Stomach (tissue), 9 donors: Measurements from ENCODE around the gene LNPEP. TPM values are rescaled to one million over a fixed set of nuclear protein-coding genes. Genes with fewer than 3 reads are reported as not detected.
"Not testable (repeated sequence)": the region's sequence is repeated elsewhere in the genome, so short reads cannot be mapped to it uniquely, and the experiment has no call there.

Experiments used
- DNase-seq, 2 donors: peaks; one replicate each; pipeline versions ENCODE4 v3.0.0 to v3.0.0-alpha.2; 2013 to 2019
- H3K27ac ChIP-seq, 5 donors: fragments of 200-600 bp in 4 of 5; sonication (generic) in 4 of 5; one replicate each; pipeline ENCODE4 v1.5.1; 2013 to 2019; ENCODE audit warnings: mild to moderate bottlenecking in 1 of 5, moderate library complexity in 1 of 5
- H3K27me3 ChIP-seq, 3 donors: fragments of 200-600 bp; sonication (generic); one replicate each; pipeline ENCODE4 v1.5.1; 2017 to 2019; ENCODE audit warnings: mixed run types in 1 of 3
- H3K36me3 ChIP-seq, 4 donors: fragments of 200-600 bp; sonication (generic); 1 replicate in 3 of 4; 2 replicates in 1 of 4; pipeline ENCODE4 v1.5.1; 2016 to 2019
- H3K4me1 ChIP-seq, 4 donors: fragments of 200-600 bp; sonication (generic); one replicate each; pipeline ENCODE4 v1.5.1; 2016 to 2019
- H3K4me3 ChIP-seq, 4 donors: fragments of 200-600 bp; sonication (generic) in 3 of 4; one replicate each; pipeline ENCODE4 v1.5.1; 2016 to 2019; ENCODE audit warnings: mild to moderate bottlenecking in 1 of 4
- H3K9me3 ChIP-seq, 4 donors: fragments of 200-600 bp; sonication (generic); one replicate each; pipeline ENCODE4 v1.5.1; 2016 to 2019
- EP300 ChIP-seq: sonication (generic); formaldehyde crosslinking; IDR thresholded peaks from one replicate; pipeline ENCODE4 v1.6.1; 2017; ENCODE audit warnings: antibody characterized with exemption
- POLR2A ChIP-seq, 4 donors: fragments of 450-650 bp; IDR thresholded peaks; one replicate each; pipeline ENCODE4 v1.6.1; 2016; ENCODE audit warnings: antibody characterized with exemption in 4 of 4, control low read depth in 2 of 4, mild to moderate bottlenecking in 1 of 4, moderate library complexity in 1 of 4
- POLR2AphosphoS5 ChIP-seq, 3 donors: sonication (generic); formaldehyde crosslinking; IDR thresholded peaks; one replicate each; pipeline ENCODE4 v1.6.1; 2016; ENCODE audit warnings: antibody characterized with exemption in 3 of 3
- WGBS, 5 donors: extraction: QIAGEN DNeasy Blood & Tissue Kit in 3 of 5; methylation state at CpG; one replicate each; pipeline versions ENCODE4 v1.1.5 to v1.1.7; 2013 to 2018; 5-methylcytosine and 5-hydroxymethylcytosine counted together
- intact Hi-C: fragments of 100-400 bp; cut with DNase I; formaldehyde crosslinking; loops from one replicate; pipeline ENCODE4 v1.15.1; 2023; ENCODE audit warnings: low total_unique reads
- polyA plus RNA-seq, 3 donors: library from polyadenylated mRNA; stranded (reverse); fragments of 200-250 nt; gene quantifications; one replicate each; pipeline ENCODE4 v1.2.3, GENCODE V29; 2013
- small RNA-seq, 4 donors: library from RNA; depleted of rRNA; stranded (forward); fragments of <200 nt; gene quantifications; one replicate each; pipeline ENCODE3, GENCODE V24; 2016
- total RNA-seq, 5 donors: library from RNA; depleted of rRNA; stranded (reverse); fragments of >200 nt; gene quantifications; one replicate each; pipeline versions ENCODE4 v1.1.0 to v1.2.3, GENCODE V29; 2014 to 2016
- TF ChIP-seq, protein P1 (sequence below), 7 experiments: fragments of 450-650 bp in 4 of 7; fragments of 200-600 bp in 3 of 7; sonication (generic) in 3 of 7; IDR thresholded peaks; one replicate each; pipeline ENCODE4 v1.5.1; 2016 to 2019; ENCODE audit warnings: antibody characterized with exemption in 7 of 7, control low read depth in 2 of 7, mild to moderate bottlenecking in 1 of 7
- donor health status: healthy with polysubstance abuse.
- donor health status: Bipolar disorder and iron deficiency.
- donor health status: healthy.

LNPEP gene
- total and polyA plus RNA-seq, 8 donors: 2.0 to 160 (median 28.9) TPM

GRCh38 chr5:97077246-97077645 lies 141.4 kb downstream of the LNPEP start:
- DNase-seq: no peak
- Histone ChIP-seq H3K9me3 (no peaks in the 10 kb centered on the region), H3K4me1 (peaks cover 0 to 5% (median 2%) of the 10 kb centered on the region in 4 donors), H3K36me3 (no peaks in the 10 kb centered on the region), H3K27me3 (no peaks in the 10 kb centered on the region), H3K4me3 (no peak overlapping the region), H3K27ac (no peak overlapping the region)
- 78 to 92% (median 88%) methylated on average over 4 of the region's 4 CpGs for WGBS, 5 donors
- intact Hi-C loops: no loop called here
- TF ChIP-seq POLR2AphosphoS5 (IDR thresholded peaks at IDR 0.05) (no peak), EP300 (no peak), POLR2A (IDR thresholded peaks at IDR 0.05) (no peak)
- TF ChIP-seq, protein P1, sequence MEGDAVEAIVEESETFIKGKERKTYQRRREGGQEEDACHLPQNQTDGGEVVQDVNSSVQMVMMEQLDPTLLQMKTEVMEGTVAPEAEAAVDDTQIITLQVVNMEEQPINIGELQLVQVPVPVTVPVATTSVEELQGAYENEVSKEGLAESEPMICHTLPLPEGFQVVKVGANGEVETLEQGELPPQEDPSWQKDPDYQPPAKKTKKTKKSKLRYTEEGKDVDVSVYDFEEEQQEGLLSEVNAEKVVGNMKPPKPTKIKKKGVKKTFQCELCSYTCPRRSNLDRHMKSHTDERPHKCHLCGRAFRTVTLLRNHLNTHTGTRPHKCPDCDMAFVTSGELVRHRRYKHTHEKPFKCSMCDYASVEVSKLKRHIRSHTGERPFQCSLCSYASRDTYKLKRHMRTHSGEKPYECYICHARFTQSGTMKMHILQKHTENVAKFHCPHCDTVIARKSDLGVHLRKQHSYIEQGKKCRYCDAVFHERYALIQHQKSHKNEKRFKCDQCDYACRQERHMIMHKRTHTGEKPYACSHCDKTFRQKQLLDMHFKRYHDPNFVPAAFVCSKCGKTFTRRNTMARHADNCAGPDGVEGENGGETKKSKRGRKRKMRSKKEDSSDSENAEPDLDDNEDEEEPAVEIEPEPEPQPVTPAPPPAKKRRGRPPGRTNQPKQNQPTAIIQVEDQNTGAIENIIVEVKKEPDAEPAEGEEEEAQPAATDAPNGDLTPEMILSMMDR (IDR thresholded peaks at IDR 0.05): no peak

GRCh38 chr5:97078958-97079743 lies 143.3 kb downstream of the LNPEP start:
- Histone ChIP-seq H3K4me3 (no peak overlapping the region), H3K4me1 (peaks cover 0 to 5% (median 2%) of the 10 kb centered on the region in 4 donors), H3K36me3 (no peaks in the 10 kb centered on the region), H3K9me3 (no peaks in the 10 kb centered on the region), H3K27ac (no peak overlapping the region), H3K27me3 (no peaks in the 10 kb centered on the region)
- DNase-seq: peak in 1 of 2 donors; percentile 29
- WGBS, 5 donors: 81 to 89% (median 85%) methylated on average over 4 of the region's 4 CpGs
- intact Hi-C loops: no loop called here
- TF ChIP-seq POLR2AphosphoS5 (IDR thresholded peaks at IDR 0.05) (no peak), POLR2A (IDR thresholded peaks at IDR 0.05) (no peak), EP300 (no peak)
- TF ChIP-seq, protein P1 (IDR thresholded peaks at IDR 0.05): no peak

DNA sequence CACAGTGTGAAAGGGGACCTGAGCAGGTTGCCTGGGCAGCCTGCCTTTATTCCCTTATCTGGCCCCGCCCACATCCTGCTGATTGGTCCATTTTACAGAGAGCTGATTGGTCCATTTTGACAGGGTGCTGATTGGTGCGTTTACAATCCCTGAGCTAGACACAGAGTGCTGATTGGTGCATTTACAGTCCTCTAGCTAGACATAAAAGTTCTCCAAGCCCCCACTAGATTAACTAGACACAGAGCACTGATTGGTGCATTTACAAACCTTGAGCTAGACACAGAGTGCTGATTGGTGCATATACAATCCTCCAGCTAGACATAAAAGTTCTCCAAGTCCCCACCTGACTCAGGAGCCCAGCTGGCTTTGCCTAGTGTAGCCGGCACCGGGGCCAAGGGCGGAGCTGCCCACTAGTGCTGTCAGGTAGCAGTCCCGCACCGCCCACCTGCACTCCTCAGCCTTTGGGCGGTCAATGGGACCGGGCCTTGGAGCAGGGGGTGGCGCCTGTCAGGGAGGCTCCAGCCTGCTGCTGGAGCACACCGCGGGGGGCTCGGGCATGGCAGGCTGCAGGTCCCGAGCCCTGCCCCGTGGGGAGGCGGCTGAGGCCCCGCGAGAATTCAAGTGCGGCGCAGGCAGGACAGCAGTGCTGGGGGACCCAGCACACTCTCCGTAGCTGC lies 149.0 kb downstream of the LNPEP start:
- H3K4me1 ChIP-seq, DNase-seq, H3K4me3 ChIP-seq, H3K36me3 ChIP-seq, H3K27ac ChIP-seq, H3K27me3 ChIP-seq, intact Hi-C loops: not testable (repeated sequence)
- peaks cover 0 to 12% (median 3%) of the 10 kb centered on the region in 4 donors for H3K9me3 ChIP-seq
- 90 to 98% (median 94%) methylated on average over 6 to 21 of the region's 21 CpGs for WGBS, 5 donors

DNA sequence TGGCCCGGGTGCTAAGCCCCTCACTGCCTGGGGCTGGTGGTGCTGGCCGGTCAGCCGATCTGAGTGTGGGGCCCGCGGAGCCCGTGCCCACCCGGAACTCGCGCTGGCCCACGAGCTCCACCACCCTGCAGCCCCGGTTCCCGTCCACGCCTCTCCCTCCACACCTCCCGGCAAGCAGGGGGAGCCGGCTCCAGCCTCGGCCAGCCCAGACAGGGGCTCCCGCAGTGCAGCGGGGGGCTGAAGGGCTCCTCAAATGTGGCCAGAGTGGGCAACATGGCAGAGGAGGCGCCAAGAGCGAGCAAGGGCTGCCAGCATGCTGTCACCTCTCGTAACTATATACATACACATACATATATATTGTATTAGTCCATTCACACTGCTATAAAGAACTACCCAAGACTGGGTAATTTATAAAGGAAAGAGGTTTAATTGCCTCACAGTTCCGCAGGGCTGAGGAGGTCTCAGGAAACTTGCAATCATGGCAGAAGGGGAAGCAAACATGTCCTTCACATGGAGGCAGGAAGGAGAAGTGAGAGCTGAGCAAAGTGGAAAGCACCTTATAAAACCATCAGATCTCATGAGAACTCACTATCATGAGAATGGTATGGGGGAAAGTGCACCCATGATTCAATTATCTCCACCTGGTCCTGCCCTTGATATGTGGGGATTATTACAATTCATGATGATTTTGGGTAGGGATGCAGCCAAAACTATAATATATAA lies 149.7 kb downstream of the LNPEP start:
- H3K4me3 ChIP-seq: no peak overlapping the region
- H3K4me1 ChIP-seq: peaks cover 0 to 4% (median 0%) of the 10 kb centered on the region in 4 donors
- H3K27ac ChIP-seq: no peak overlapping the region
- TF ChIP-seq POLR2AphosphoS5 (IDR thresholded peaks at IDR 0.05) (no peak), EP300 (no peak), POLR2A (IDR thresholded peaks at IDR 0.05) (no peak)
- TF ChIP-seq, protein P1 (IDR thresholded peaks at IDR 0.05): no peak
- H3K36me3 ChIP-seq: no peaks in the 10 kb centered on the region
- WGBS, 5 donors: 93 to 99% (median 96%) methylated on average over 11 to 22 of the region's 22 CpGs
- intact Hi-C loops: no loop called here
- H3K9me3 ChIP-seq: peaks cover 0 to 12% (median 3%) of the 10 kb centered on the region in 4 donors
- H3K27me3 ChIP-seq: no peaks in the 10 kb centered on the region
- DNase-seq: no peak

Small RNA genes within 50 kb of the gene (small RNA-seq; reads per million reads assigned to genes)
- gene RF00019: 0 reads per million in 4 donors

Other genes with a start within 250 kb of the LNPEP start
- 10 to 100 TPM; 23.5 to 69.4 (median 53.6) TPM for gene ERAP1, start 128.1 kb upstream of the LNPEP start, total RNA-seq
- 1 to 10 TPM; 5.5 to 8.0 (median 5.9) TPM for gene ERAP1, start 128.1 kb upstream of the LNPEP start, polyA plus RNA-seq
- gene ERAP2, start 59.6 kb upstream of the LNPEP start, total RNA-seq: 10 to 100 TPM in 4 of 5 donors, 1 to 10 TPM in 1; 5.5 to 26.8 (median 16.7) TPM
- gene ERAP2, start 59.6 kb upstream of the LNPEP start, polyA plus RNA-seq: 10 to 100 TPM in 1 of 3 donors, 1 to 10 TPM in 1, under 1 TPM in 1; 0.68 to 13.2 (median 1.2) TPM
- gene LIX1, start 206.5 kb downstream of the LNPEP start, total RNA-seq: 1 to 10 TPM in 3 of 5 donors, not detected in 2; 1.3 to 1.8 (median 1.3) TPM
- under 1 TPM in 2 of 3 donors, not detected in 1; 0.12 to 0.23 TPM for gene LIX1, start 206.5 kb downstream of the LNPEP start, polyA plus RNA-seq
- gene RIOK2, start 247.2 kb downstream of the LNPEP start, total RNA-seq: 10 to 100 TPM in 3 of 5 donors, 1 to 10 TPM in 2; 1.2 to 42.2 (median 11.2) TPM
- 10 to 100 TPM in 2 of 3 donors, 1 to 10 TPM in 1; 6.7 to 12.5 (median 11.1) TPM for gene RIOK2, start 247.2 kb downstream of the LNPEP start, polyA plus RNA-seq